Muscle of back (tissue), 11 donors: ENCODE measurements around the gene PTBP1. TPM values are rescaled to one million over a fixed set of nuclear protein-coding genes. Genes with fewer than 3 reads are reported as not detected.
"Not testable (repeated sequence)": the region's sequence is repeated elsewhere in the genome, so short reads cannot be mapped to it uniquely, and the experiment has no call there.

Source experiments
- DNase-seq, 3 donors: peaks; one replicate each; pipeline versions ENCODE4 v3.0.0 to v3.0.0-alpha.2; 2013
- polyA plus RNA-seq, 10 donors: library from polyadenylated mRNA; unstranded; fragments of 120-200 nt; gene quantifications; one replicate each; pipeline ENCODE4 v1.2.1, GENCODE V29; 2013; ENCODE audit not compliant: insufficient read length in 10 of 10

The PTBP1 gene
- polyA plus RNA-seq, 10 donors, result 127 to 230 (median 138) TPM

GRCh38 chr19:852136-853013 lies 55.1 kb downstream of the PTBP1 start, which contains the start of gene ELANE:
Gene ELANE, plus strand, starts transcription at chr19:852303. Its CDS starts 26 bp downstream, at chr19:852329.
- DNase-seq, result no peak

GRCh38 chr19:853014-853585 lies 55.8 kb downstream of the PTBP1 start:
- no peak for DNase-seq

GRCh38 chr19:853614-854220 lies 56.5 kb downstream of the PTBP1 start:
- DNase-seq, result not testable (repeated sequence)

GRCh38 chr19:854549-854948 lies 57.3 kb downstream of the PTBP1 start:
- no peak for DNase-seq

- no peak for DNase-seq
Observed at GRCh38 chr19:855142-855541, 57.9 kb downstream of the PTBP1 start.

- DNase-seq, result no peak
Observed at GRCh38 chr19:855566-856120, 58.4 kb downstream of the PTBP1 start.

- no peak for DNase-seq
Observed at GRCh38 chr19:858284-858683, 61.0 kb downstream of the PTBP1 start.

- DNase-seq, result peak in 1 of 3 donors; percentile 48
Observed at GRCh38 chr19:858868-859843, 61.9 kb downstream of the PTBP1 start, which contains the start of gene CFD. Gene CFD, plus strand, starts transcription at chr19:859664. Its CDS starts 26 bp downstream, at chr19:859690.

GRCh38 chr19:861141-861755 lies 64.0 kb downstream of the PTBP1 start:
- no peak for DNase-seq

Other genes starting within 250 kb of the PTBP1 start
- gene BSG, start 224.9 kb upstream of the PTBP1 start, polyA plus RNA-seq, result 100 to 1,000 TPM; 146 to 281 (median 195) TPM
- gene HCN2, start 207.6 kb upstream of the PTBP1 start, polyA plus RNA-seq, result under 1 TPM; 0.13 to 0.51 (median 0.23) TPM
- 10 to 100 TPM; 27.3 to 38.4 (median 31.1) TPM for gene POLRMT, start 163.9 kb upstream of the PTBP1 start, polyA plus RNA-seq
- gene FGF22, start 157.6 kb upstream of the PTBP1 start, polyA plus RNA-seq, result under 1 TPM in 3 of 10 donors, not detected in 7; 0.10 to 0.30 (median 0.11) TPM
- 10 to 100 TPM; 18.3 to 27.8 (median 21.7) TPM for gene RNF126, start 134.2 kb upstream of the PTBP1 start, polyA plus RNA-seq
- 10 to 100 TPM; 10.7 to 19.2 (median 14.6) TPM for gene FSTL3, start 121.1 kb upstream of the PTBP1 start, polyA plus RNA-seq
- under 1 TPM in 4 of 10 donors, not detected in 6; 0.19 to 0.35 (median 0.26) TPM for gene PRSS57, start 102.0 kb upstream of the PTBP1 start, polyA plus RNA-seq
- gene PALM, start 88.5 kb upstream of the PTBP1 start, polyA plus RNA-seq, result 10 to 100 TPM; 18.5 to 53.6 (median 33.9) TPM
- under 1 TPM in 9 of 10 donors, not detected in 1; 0.05 to 0.84 (median 0.17) TPM for gene MISP, start 46.3 kb upstream of the PTBP1 start, polyA plus RNA-seq
- gene PLPPR3, start 24.5 kb downstream of the PTBP1 start, polyA plus RNA-seq, result 1 to 10 TPM in 1 of 10 donors, under 1 TPM in 9; 0.27 to 1.5 (median 0.68) TPM
- 1 to 10 TPM in 7 of 10 donors, under 1 TPM in 3; 0.35 to 3.0 (median 1.2) TPM for gene AZU1, start 30.4 kb downstream of the PTBP1 start, polyA plus RNA-seq
- 1 to 10 TPM in 9 of 10 donors, under 1 TPM in 1; 0.89 to 6.4 (median 2.2) TPM for gene PRTN3, start 43.5 kb downstream of the PTBP1 start, polyA plus RNA-seq
- gene ELANE, start 54.9 kb downstream of the PTBP1 start, polyA plus RNA-seq, result 1 to 10 TPM in 1 of 10 donors, under 1 TPM in 9; 0.22 to 2.3 (median 0.60) TPM
- 1 to 10 TPM; 1.0 to 5.4 (median 1.9) TPM for gene CFD, start 62.2 kb downstream of the PTBP1 start, polyA plus RNA-seq
- 10 to 100 TPM; 26.6 to 41.5 (median 33.6) TPM for gene MED16, start 95.7 kb downstream of the PTBP1 start, polyA plus RNA-seq
- not detected for gene RNU6-9, start 96.0 kb downstream of the PTBP1 start, polyA plus RNA-seq
- 10 to 100 TPM; 20.5 to 47.8 (median 30.2) TPM for gene R3HDM4, start 115.8 kb downstream of the PTBP1 start, polyA plus RNA-seq
- not detected for gene KISS1R, start 119.9 kb downstream of the PTBP1 start, polyA plus RNA-seq
- gene ARID3A, start 128.6 kb downstream of the PTBP1 start, polyA plus RNA-seq, result 10 to 100 TPM in 6 of 10 donors, 1 to 10 TPM in 4; 6.9 to 13.1 (median 10.4) TPM
- gene WDR18, start 186.9 kb downstream of the PTBP1 start, polyA plus RNA-seq, result 10 to 100 TPM; 17.6 to 43.3 (median 24.5) TPM
- under 1 TPM in 9 of 10 donors, not detected in 1; 0.13 to 0.35 (median 0.17) TPM for gene GRIN3B, start 203.0 kb downstream of the PTBP1 start, polyA plus RNA-seq
- gene TMEM259, start 223.7 kb downstream of the PTBP1 start, polyA plus RNA-seq, result 10 to 100 TPM; 51.8 to 91.2 (median 73.3) TPM
- not detected for gene RNU6-2, start 224.1 kb downstream of the PTBP1 start, polyA plus RNA-seq
- gene CNN2, start 229.2 kb downstream of the PTBP1 start, polyA plus RNA-seq, result 10 to 100 TPM; 40.4 to 84.7 (median 54.1) TPM
- gene ABCA7, start 242.7 kb downstream of the PTBP1 start, polyA plus RNA-seq, result 10 to 100 TPM in 9 of 10 donors, 1 to 10 TPM in 1; 4.8 to 29.3 (median 12.0) TPM